Stimulated activated CD8-positive, alpha-beta memory T cell treated with anti-CD3 and anti-CD28 coated beads, Interleukin-12 subunit alpha, Interleukin-12 subunit beta, amount 100 ng/mL, for 1 hour (primary cell): ENCODE data around the gene FOXL2NB.
"Not testable (repeated sequence)": the region's sequence is repeated elsewhere in the genome, so short reads cannot be mapped to it uniquely, and the experiment has no call there.

Experiments
- DNase-seq: peaks from one replicate; pipeline ENCODE4 v3.0.0-alpha.2; 2020; ENCODE audit warnings: low read depth

Gene FOXL2NB

DNA sequence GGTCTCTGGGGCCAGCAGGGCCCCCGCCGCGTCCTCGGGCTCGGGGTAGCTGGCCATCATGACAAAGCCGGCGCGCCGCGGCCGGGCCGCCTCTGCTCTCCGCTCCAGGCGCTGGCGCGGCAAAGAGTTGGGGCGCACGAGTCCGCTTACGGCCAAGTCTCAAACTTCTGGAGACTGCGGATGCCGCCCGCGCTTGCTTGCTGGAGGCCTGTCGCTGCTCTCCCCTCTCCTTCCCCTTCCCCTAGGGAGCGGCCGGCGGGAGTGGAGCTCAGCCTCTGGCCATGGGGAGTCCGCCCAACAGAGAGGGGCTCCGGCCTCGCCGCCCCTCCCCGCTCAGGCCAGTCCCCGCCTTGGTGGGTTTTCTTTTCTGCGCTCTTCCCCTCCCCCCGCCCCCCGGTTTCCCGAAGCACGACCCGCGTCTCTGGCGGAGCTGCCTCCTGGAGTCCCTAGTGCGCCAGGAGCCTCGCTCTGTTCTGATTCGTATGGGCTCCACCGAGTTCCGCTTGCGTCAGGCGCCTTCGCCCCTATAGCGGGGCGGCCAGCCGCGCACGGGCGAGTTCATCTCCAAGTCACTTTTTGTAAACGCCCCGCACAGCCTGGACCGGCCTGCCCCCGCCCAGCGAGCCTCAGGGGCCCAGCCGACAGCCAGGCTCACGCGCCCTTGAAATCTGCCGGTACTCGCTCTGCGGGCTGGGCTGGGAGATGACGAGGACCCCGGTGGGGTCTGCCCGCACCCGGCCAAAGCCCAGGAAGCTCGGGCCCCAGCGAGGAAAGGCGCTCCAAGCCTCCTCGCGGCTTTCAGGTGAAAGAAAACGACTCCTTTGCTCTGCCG lies at the start of gene FOXL2NB, which contains the start of gene FOXL2:
Gene FOXL2NB (plus strand): TSS at position 555 of the 832 bp plus-strand sequence. CDS start 148 bp downstream, at position 703.
Gene FOXL2 (minus strand): TSS at position 475 of the 832 bp plus-strand sequence. CDS start 415 bp downstream, at position 60.
- DNase-seq = no peak

DNA sequence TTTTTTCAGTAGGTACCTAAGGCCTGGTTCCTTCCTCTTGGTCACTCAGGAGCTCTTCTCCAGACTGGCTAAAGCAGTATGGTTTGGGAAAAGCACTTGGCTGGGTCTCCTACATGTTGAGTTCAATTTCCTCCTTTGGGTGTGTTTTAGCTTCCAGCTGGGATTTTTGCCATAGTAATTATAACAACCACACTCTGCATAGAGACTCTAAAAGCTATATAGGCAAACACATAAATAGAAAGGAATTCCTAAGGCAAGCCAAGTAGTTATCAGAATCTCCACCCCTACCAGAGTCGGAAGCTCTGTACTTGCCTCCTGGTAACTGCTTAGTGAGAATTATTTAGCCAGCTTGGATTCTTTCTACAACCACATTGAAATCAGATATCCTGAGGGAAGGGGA lies 48.7 kb upstream of the FOXL2NB start:
- DNase-seq = no peak

DNA sequence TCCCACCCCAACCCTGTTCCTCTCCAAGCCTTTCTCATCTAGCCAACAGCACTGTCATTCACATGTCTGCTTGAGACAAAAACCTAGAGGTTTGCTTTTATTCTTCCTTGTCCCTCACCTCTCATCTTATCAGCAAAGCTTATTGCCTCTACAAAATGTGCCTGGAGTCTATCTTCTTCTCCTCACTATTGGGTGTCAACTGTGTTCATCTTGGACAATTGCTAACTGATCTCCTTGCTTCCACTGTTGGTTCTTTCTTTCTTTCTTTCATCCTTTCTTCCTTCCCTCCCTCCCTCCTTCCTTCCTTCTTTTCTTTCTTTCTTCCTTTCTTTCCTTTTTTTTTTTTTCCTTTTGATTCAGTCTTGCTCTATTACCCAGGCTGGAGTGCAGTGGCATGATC lies 48.3 kb upstream of the FOXL2NB start:
- DNase-seq = no peak

DNA sequence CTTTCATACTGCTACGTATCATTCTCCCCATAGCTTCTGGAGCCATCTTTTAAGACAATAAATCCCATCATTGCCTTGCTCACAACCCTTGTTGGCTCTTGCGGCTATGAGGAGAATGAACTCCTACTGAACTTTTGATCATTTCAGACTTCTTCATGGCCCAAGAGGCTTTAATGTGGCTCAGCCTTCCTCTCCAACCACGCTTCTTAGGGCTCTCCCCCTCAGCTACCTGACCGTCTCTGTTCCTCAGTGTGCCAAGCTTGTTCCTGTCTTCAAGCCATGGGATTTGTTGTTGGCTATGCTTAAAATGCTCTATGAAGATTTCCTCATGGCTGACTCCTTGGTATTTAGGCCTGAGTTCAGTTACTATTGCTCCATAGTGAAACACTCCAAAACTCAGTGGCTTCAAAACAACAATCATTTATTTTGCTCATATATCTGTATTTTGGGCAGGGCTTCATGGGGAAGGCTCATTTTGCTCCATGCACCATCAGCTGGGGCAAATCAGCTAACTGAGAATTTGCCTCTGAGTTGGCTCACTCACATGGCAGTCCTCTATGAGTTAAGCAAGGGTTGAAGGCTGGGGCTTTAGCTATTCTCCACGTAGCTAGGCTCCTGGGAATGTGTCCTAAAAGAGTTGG lies 47.5 kb upstream of the FOXL2NB start:
- DNase-seq = no peak

DNA sequence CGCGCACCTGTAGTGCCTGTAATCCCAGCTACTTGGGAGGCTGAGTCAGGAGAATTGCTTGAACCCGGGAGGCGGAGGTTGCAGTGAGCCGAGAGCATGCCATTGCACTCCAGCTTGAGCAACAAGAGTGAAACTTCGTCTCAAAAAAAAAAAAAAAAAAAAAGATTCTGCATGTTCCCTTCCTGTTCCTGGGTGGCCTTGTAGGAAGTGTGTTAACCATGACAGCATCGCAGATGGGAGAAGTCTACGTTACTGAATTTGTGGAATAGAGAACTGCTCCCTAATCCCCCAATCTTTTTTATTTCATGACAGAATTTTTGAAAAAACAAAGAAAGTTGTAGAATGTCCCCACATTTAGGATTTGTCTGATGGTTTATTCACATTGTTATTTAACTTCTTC lies 45.5 kb upstream of the FOXL2NB start:
- DNase-seq = no peak

DNA sequence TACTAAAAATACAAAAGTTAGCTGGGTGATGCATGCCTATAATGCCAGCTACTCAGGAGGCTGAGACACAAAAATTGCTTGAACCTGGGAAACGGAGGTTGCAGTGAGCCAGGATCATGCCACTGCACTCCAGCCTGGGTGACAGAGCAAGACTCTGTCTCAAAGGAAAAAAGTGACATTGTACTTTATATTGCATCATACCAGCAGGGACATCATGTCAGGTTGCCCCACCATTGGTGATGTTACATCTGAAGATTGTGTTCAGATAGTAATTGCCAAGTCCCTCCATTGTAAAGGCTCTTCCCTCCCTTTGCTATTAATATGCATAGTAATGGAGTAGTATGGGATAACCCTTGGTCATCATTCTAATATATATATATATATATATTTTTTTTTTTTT lies 44.8 kb upstream of the FOXL2NB start:
- no peak for DNase-seq

DNA sequence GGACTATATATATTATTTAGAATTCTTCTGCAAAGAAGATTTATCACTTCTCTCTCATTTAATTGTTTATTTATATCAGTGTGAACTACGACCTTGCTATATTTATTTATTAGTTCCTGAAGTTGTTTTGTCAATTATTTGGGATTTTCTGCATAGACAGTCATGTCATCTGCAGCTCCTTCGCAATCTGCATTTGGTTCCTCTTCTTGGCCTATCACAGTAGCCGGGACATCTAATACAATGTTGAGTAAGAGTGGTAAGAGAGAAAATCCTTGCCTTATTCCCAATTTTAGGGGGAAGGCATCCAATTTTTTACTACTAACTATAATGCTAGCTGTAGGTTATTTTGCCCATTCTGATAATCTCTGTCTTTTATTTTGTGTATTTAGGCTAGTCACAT lies 39.5 kb upstream of the FOXL2NB start:
- no peak for DNase-seq

DNA sequence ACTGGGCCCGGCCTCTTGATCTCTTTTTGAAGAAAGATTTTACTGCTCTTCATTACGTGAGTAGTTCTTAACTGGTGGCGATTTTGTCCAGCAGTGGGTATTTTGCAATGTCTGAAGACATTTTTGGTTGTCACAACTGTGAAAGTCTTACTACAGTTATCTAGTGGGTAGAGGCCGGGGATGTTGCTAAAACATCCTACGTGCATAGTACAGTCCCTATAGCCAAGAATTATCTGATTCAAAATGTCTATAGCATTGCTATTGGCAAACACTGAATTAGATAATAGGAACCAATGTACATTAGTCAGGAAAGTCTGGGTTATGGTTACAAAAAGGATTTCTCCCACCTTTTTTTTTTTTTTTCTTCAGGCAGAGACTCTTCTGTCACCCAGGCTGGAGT lies 38.2 kb upstream of the FOXL2NB start:
- no peak for DNase-seq

DNA sequence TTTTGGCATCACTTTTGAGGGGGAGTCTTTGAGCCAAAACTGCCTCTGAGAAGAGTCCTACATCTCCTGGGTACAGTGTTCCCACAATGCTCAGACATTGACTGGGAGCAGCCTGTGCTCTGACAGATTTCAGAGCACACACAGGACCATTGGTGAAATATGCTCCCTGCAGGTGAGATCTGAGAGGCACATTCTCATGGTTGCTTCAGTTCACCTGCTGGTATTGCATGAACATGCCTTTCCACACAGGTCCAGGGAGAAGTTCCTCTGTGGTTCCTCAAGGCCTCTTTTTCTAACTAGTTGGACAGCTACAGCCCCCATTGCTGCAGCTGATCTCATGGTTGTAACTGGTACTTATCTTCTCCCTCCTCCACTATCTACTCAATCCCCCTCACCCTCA lies 37.1 kb upstream of the FOXL2NB start:
- DNase-seq = no peak

DNA sequence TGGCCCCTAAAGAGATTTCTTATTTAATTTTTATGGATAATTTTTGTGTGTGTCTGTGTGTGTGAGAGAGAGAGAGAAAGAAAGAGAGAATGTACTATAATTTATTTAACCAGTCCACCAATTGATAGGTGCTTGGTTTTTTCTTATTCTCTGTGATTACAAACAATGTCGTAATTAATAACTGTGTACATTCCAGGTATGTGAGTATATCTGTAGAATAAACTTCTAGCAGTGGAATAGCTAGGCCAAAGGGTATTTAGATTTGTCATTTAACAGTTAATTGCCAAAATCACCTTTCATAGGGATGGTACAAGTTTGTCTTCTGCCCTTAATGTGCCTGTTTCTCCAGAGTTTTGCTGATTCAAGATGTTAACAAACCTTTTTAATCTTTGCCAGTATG lies 35.4 kb upstream of the FOXL2NB start:
- DNase-seq = no peak

DNA sequence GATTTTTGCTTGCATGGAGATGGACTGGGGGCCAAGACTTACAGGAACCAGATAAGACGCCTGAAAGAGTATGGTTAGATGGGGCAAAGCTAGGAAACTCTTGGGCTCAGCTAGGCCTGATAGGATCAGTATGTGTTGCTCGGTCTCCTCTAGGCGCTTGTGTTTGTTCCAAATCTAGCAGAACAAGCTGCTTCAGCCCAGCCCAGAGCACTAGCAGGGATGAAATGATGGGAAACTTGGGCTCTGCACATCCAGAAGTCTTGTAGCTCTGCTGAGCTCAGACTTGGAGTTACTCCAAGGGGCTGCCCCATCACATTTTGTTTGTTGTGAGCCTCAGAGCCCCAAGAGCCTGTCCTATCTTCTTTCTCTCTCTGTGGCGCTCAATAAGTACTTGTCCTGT lies 34.8 kb upstream of the FOXL2NB start:
- DNase-seq = no peak

DNA sequence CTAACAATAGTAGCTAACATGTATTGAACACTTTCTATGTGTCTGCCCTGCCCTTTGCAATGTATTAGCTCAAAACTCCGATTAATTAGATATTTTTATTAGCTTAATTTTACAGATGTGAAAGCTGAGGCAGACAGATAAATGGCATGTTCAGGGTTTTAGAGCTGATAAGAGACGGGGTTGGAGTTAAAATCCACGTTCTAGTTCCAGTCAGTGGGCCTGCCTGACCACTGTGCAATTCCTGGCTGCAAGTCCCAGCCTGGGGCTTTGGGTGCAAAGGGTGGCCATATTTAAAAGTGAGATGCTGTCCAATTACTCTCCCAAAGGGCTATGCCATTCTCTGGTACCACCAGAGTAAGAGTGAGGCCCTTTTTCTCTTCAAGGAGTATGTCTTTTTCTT lies 33.3 kb upstream of the FOXL2NB start:
- no peak for DNase-seq

DNA sequence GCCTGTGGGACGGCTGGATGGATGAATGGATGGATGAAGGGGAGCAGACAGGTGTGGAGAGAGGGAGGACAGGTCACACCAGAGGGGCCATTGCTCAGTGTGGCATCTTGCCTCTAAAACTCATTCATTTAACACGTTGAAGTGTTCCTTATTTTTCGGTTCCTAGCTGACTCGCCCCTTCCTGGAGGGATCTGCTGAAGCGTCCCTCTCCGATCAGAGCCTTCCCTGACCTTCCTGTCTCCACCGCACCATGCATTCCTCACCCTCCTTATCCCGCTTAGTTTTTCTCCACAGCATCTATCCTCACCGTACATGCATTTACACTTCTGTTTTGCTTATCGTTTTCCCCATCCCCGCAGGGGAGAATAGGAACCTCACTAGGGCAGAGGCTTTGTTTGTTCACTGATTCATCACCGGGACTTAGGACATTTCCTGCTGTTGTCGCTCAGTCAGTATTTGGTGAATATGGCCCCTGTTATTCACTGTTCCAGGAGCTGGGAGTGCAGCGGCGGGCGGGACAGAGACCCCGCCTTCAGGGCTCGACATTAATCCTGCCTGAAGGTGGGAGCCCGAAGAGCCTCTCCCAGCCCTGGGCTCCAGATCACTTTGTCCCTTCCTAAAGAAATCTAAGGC lies 32.0 kb upstream of the FOXL2NB start:
- no peak for DNase-seq

DNA sequence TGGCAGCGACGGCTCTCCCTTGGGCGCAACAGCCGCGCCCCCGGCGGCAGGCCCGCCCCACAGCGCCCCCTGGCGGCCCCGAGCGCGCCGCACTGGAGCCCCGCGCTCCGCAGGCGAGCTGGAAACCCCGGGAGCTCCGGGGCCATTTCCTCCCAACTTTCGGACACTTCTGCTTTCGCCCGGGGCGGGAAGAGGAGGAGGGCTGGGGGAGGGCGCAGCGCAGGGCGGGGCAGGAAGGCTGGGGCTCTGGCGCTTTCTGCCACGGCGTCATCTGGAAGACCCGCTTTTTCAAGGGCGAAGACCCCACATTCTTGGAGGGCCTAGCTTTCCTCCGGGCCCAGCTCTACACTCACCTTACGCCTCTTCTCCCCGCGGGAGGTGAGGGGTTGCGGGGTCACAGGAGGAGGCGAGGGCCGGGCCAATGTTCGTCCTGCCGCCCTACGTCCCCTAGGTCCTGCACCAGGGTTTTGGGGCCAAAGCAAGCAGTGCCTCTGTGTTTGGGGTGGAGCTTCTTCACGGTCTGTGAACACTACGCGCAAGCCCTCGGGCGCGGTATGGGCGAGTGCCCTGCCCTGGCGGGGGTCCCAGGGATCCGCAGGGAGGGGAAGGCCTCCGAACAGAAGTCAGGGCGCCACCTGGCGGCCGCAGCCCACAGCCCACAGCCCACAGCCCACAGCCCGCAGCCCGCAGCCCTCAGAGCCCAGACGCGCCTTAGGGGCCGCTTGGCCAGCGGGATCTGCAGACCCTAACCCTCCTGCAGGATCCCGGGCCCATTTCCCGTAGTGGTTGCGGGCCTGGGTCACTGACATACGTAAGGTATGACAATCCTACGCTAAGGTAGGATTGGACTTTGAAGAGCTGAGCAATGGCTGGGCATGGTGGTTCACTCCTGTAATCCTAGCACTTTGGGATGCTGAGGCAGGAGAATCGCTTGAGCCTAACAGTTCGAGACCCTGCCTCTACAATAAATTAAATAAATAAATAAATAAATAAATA lies 31.2 kb upstream of the FOXL2NB start:
- peak; percentile 66 for DNase-seq

DNA sequence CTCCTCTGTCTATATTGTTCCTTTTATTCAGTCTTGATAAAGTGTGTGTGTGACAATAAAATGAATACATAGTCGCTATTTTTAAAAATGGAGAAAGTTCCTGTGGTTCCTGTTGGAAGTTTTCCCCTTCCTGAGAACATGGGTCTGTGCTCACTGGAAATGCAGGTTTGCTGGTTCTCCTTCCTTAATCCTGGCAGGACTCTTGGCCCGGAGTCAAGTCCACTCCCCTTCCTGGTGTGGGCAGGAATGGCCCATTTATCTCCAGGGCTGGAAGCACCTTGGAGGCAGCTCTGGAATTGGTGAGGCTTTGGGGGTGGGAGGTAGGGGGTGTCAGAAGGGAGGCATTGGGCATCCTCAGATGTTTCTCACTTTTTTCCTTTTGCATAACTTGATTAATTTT lies 30.2 kb upstream of the FOXL2NB start:
- no peak for DNase-seq

DNA sequence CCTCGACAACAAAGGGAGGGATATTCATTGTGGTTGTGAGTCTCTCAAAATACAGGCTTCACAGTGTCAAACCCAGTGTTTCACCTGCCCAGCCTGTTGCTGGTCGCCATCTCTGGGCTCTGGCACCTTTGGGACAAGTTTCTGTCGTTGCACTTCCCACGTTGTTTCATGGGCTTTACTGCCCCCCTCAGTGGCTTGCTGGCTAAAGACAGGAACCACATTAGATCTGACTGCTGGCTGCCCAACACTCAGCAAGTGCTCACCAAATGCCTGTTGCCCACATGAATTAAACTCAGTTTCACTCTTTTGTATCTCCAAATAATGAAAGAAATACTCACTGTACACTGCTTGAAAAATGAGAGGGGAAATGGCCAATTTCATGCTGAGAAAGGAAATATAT lies 27.7 kb upstream of the FOXL2NB start:
- no peak for DNase-seq

DNA sequence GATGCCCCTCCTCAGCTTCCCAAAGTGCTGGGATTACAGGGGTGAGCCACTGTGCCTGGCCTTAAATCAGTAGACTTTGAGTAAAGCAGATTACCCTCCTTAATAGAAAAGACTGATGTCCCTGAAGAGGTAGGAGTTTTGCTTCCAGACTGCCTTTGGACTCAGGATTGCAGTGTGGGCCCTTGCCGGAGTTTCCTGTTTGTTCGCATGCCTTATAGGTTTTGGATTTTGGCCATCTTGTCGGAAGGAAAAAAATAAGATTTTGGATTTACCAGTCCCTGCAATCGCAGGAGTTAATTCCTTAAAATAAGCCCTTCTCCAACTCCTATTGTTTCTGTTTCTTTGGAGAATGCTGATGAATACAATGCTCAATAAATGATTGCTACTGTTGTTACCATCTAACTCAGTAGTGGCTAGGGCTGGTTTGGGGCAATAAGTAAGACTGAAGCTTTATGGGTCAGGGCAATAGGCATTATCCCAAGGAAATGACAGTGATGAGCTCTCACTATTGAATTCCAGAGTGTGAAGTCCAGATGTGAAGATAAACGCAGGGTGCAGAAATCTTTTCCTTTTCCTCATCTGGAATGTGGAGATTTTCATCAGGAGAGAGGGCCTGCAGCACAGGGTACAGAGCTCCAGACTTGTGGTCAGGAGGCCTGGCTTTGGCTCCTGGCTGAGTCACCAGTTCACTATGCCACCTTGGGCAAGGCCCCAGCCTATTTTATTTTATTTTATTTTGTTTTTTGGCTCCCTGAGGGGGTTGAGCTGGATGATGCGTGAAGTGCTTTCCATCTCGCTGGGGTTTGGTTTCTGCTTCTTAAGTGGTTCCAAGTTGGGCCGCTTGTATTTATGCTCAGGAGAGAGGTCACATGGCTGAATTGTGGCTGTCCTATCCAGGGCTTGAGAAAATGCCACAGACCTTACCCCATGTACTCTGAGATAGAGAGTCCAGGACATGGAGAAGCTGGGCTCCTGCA lies 25.4 kb upstream of the FOXL2NB start:
- DNase-seq = no peak

DNA sequence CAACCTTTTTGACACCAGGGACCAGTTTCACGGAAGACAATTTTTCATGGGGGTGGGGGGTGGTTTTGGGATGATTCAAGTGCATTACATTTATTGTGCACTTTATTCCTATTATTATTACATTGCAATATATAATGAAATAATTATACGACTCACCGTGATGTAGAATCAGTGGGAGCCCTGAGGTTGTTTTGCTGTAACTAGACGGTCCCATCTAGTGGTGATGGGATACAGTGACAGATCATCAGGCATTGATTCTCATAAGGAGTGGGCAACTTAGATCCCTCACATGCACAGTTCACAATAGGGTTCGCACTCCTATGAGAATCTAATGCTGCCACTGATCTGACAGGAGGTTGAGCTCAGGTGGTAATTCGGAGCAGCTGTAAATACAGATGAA lies 24.6 kb upstream of the FOXL2NB start:
- not testable (repeated sequence) for DNase-seq

DNA sequence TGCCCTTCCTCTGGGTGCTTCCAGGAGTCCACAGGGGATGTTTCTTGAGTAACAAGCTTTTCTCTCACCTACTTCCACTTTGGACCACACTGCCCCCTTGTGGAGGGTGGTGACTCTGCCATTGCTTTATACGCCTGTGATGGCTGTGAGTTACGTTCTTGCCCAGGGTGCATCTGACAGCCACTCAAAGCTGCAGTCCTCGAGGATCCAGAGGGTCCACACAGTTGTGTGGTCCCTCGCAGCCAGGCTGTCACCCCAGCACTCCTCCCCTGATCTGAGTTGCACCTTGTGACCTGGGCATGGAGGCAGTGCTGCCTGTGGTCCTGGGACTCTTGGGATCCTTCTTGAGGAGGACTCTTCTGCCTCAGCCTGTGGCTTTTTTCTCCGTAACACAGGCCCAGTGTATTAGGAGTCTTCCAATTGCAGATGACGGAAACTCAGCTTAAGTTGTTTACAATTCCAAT lies 23.5 kb upstream of the FOXL2NB start:
- peak; percentile 77 for DNase-seq

DNA sequence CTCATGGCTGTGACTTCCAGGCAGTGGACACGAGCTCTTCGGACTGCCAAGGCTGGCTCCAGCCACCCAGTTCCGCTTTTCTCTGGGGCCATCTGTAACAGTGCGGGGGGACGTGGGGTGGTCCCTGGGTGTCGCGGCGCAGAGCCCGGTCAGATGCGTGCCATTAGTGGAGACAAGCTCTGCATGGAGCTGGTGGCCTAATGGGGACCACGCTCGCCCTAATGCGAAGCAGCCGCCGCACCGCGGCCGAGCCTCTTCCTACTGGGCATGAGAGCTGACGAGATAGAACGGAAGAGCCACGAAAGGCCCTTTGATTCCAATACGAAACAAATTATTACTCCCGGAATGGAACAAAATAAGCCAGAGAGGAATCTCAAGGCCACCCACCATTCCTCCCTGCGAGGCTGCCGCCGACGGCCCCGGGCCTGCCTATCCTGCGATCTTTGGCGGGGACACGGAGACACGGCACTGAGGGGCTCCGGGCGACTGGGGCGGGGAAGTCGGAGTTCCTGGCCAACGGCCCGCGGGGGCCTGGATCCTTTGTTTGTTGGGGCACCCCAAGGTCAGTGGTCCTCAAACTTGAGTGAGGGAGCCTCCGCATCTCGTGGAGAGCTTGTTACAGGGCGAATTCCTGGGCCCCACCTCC lies 18.2 kb upstream of the FOXL2NB start:
- DNase-seq = no peak
